Brain pericyte (primary cell): Measurements from ENCODE around the gene UVRAG.
"Not testable (repeated sequence)": the region's sequence is repeated elsewhere in the genome, so short reads cannot be mapped to it uniquely, and the experiment has no call there.

Source experiments
- DNase-seq: peaks from one replicate; pipeline ENCODE4 v3.0.0-alpha.2; 2012; ENCODE audit warnings: low read depth, low spot score

Gene UVRAG

DNA sequence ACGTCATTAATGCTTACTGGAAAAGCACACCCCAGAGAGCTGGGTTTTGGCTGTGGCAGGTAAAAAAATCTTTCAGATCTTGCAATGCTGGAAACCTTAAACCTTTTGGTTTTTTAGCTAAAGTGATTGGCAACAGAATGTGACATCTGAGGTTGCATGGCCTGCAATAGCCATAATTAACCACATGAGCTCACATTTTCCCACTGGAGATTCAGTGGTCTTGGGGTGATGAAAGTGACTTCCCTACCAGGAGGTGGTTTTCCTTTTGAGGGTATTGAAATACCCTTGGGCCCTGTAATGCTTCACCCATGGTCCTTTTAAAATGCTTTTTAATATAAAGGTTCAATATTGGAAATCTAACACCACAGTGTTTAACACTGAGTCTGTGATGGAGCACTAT, 198.5 kb downstream of the UVRAG start:
- no peak for DNase-seq

DNA sequence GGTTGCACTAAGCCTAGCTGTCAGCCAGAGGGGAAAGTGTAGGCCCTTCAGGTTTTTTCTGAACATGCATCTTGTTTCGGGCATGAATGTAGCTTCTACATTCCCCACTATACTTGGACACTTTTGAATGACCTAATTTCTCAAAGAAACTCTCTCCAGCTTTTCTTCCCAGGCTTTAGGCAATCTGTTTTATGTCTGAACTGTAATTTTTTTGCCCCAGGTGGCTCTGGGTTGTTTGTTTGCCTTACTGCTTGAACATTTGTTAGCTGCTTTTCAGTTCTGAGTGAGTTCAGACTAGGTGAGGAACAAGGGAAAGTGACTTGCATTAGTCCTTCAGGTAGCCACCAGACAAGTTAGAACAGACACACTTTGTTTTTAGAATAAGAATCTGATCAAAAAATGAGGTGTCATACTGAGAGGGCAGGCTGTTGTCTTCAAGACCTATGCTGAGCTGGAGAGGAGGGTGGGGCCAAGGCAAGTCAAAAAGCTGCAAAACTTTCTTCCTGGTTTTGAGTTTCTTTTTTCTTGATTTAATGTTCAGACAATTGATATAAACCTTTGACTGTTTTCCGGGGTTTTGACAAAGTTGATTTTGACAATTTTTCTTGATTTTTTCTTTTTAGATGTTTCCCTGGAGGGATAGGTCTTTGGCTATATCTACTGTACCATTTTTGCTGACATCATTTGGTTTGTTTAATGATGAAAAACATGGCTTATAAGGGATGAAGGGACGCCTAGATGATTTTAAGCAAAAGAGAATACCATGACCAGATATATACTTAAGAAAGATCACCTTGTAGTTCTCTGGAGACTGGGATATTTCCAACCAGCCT, 208.4 kb downstream of the UVRAG start:
- DNase-seq = no peak

DNA sequence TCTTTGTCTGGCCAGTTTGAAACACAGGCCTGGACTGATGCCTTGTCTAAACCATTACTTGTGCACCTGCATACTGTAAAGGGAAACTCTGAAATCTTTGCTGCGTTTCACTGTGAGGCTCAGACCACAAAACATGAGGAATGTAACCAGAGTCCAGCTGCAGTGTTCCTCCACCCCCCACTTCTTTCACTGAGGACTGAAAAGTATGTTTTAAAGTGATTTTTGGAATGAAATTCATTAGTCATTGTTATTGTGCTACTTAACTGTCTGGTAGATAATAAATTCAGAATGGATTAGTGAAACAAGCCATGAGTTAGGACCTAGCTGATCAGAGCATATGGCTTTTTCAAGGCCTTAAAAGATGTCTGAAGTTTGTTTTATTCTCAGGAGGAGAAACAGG, 210.1 kb downstream of the UVRAG start:
- DNase-seq = no peak

DNA sequence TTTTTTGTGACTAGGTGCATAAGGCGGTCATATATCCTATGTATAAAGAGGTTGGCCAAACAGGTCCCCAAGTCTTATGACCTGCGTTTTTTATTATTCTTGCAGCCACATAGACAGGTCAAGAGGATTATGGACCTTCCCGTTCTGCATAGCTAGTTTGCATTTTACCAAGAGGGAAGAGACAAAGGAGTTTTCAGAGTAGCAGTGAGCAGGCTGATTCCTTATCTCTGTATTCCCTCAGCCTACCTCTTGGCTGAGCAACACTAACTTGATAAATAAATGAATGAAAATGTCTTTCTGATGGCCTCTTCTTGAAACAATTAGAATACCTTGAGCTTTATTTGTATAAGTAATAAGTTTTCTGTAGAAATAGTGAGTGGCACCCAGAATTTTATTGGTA, 210.8 kb downstream of the UVRAG start:
- DNase-seq = no peak

DNA sequence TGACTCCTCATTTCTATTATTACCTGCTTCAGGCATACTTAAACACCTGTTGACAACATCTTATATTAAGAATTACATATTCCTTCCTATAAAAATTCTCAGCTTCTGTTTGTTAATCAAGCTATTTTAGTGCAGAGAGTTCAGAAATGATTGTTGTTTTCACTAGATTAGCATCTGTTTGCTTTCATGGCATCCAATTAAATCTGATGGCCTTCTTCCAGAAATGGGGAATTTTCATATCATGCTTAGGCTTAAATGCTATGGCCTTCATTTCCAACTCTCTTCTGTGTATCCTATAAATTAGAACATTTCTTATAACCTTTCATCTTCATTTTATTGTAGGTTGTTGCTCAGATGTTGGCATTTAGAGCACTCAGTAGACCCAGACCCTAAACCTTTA, 211.3 kb downstream of the UVRAG start:
- no peak for DNase-seq

DNA sequence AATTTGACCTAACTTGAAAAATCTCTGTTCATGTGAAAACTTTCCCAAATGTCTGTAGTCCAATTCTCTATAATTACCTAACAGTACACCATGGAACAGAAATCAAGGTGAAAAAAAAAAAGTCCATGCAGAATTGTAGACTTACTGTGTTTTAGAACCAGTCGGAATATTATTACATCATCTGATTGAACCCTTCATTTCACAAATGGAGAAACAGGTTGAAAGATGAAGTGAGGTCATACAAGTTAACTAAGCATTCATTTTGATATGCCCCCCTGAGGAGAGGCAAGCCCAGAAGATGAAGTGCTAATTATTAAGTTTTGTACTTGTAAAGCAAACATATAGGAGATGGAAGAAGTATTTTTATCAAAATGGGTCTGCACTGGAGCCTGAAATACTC, 211.9 kb downstream of the UVRAG start:
- no peak for DNase-seq

DNA sequence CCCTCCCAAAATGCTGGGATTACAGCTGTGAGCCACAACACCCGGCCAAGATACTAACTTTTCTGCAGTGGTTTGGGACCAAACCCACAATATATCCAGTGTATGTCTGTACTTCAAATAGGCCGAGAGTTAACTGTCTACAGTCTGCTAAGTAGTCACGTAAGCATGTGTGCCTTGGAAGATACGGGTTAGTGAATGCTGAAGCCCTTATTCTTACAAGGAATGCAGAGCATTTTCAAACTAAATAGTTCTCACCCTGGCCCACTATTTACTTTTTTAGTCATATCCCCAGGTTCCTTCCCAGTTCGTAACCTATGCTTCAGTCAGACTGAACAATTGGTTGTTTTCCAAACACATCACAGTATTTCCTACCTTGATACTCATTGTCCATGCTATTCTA, 215.3 kb downstream of the UVRAG start:
- DNase-seq = peak; percentile 57

DNA sequence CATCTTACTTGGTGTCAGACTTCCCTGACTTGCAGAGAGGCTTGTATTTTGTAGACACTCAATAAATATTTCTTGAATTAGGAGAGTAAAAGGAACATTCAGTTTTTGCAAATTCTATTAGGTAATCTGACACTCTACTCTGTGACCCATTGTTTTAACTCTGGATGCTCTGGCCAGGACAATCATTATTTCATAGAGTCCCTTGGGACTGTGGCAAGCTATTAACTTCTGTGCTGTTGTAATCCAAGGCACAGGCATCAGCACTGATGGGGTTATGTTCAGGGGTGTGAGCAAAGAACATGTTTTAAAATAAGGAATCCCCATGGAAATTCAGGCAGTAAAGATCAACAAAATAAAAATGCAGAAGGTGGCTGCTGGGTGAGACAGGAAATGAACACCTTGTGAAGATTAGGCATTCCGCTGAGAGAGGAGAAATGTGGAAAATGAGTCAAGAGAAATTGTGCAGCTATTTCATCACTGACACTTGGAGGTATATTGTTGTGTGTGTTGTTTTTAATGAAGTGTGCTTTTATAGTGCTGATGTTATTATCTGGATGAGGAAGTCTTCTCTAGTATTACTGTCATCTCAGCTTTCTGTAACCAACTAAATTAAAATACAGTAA, 216.1 kb downstream of the UVRAG start:
- no peak for DNase-seq

DNA sequence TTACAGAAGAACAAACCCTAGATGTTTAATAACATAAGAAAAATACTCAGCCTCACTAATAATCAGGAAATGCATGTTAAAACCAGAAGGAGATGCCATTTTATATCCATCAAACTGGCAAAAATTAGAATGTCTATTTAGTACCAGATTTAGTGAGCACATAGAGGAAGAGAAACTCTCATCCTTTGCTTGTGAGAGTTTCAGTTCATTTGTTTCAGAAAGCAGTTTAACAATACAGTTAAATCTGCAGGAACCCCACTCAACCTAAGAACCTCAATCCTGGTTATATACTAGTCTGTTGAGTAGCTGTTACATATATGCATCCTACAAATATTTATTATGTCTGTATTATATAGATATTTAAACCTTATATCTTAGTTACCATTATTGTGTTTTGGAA, 218.7 kb downstream of the UVRAG start:
- no peak for DNase-seq

DNA sequence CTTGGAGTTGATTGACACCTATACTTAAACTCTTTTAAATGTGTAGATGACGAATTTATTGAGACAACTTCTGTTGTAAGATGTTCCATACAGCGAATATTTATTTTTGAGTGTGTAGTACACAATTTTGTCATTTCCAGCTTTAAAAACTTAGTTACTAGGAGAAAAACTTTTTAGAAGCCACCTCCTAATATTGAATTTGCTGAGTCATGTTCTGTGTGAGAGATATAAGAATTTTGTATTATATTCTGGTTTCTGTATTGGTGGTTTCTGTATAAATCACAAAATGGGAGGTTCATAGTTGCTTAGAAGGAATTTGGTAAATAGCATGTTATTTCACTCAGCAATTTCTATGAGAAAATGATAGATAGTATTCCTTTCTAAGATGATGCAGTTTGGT, 220.0 kb downstream of the UVRAG start:
- DNase-seq = no peak

DNA sequence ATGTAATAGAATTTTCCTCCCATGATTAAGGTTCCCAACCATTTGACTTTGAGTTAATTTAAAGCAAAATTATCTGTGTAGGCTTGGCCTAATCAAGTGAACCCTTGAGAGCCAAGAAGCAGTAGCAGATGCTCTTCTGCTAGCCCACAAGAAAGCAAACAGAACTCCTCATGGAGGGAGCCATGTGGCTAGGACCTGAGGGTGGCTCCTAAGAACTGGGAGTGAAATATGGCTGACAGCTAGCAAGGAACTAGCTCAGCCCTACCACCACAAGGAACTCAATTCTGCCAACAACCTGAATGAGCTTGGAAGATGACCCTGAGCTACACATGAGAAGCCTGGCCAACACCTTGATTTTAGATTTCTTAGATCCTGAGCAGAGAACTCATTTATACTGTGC, 223.6 kb downstream of the UVRAG start:
- DNase-seq = no peak

DNA sequence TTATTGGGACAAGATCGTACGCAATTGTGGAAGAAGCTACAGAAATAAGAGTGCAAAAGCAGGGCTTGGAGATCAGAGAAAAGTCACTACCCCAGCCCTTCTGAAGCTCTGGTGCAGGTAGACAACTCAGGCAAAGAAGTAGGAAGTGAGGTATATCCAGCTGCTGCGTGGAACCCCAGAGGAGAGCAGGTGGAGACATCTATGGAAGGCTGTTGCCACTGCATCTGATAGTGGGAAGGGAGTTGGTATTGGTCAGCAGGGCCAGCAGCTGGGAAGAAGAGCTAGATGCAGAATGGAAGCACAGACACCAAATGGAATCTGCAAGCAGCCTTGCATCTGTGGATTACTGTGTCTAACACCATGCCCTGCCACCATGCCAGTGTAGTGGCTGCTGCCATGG, 226.2 kb downstream of the UVRAG start:
- no peak for DNase-seq

DNA sequence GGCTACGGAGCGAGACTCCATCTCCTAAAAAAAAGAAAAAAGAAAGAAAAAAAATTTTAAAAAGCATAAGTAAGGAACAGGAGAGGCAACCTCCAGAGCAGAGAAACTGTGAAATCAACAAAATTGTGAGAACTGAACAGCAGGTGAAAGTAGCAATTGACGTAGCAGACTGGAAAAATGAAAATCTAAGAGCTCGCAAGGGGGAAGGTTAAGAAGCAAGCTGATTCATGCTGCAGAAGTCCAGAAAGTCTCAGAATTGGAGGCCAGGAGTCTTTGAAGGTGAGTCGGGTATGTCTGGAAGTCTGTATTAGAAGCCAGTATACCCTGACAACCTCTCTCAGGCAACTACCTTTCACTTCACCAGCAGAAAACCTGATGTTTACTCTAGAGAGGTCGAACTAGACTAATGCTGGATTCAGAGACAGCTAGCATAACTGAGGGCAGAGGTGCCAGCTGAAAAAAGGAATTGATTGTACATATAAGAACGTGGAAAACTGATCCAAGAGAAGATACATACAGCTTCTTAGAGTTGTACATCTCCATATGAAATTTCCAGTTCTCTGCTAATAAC, 229.8 kb downstream of the UVRAG start:
- DNase-seq = no peak

DNA sequence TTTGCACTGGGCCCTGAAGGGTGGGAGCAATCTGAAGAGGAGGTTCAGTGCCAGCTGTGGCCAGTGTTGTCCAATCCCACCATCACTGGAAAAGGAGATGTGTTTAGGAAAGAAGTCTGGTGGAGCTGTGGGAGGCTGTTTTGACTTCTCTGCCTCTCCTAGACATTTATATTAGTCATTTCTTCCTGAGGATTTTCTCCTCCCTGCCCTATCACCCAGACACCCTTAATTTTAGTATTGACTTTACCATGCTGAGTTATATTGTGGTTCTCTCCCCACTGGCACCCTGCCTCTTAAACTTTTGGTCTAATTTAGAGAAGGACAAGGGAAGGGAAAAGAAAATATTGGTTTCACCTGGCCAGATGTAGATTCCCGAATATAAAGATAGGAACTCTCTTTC, 232.2 kb downstream of the UVRAG start:
- no peak for DNase-seq

DNA sequence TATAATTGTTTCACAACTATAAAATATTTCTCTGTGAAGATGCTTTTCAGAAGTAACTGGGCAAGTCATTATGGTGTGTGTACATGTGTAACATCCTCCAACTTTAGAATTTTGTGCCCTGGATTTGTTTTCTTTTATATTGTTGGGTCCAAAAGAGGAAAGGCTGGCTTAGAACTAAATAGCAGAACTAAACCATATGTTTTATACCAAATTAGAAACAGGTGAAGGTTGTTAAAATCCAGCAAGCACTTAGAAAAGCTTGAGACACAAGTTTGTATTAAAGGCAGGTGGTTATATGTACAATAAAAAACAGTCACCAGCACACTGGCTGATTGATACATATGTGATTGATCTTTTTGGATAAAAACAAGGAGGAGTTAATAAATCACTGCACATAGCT, 232.8 kb downstream of the UVRAG start:
- DNase-seq = no peak

DNA sequence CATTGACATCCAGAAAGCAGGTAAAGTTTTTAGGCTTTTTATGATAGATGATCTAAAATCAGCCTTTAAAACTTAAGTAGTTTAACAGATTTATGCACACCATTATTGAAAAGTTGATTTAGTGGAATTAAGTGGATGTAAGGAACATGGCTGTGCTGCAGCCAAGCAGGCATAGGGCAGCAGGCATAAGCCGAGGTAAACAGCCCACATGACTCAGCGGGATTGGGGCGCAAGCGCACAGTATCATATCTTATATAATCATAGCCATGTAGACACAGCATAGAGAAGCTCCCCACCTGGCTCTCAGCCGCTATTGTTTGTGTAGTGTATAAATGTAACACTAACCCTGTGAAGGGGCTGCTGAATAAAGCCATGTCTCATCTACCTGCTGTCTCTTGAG, 233.8 kb downstream of the UVRAG start:
- no peak for DNase-seq

DNA sequence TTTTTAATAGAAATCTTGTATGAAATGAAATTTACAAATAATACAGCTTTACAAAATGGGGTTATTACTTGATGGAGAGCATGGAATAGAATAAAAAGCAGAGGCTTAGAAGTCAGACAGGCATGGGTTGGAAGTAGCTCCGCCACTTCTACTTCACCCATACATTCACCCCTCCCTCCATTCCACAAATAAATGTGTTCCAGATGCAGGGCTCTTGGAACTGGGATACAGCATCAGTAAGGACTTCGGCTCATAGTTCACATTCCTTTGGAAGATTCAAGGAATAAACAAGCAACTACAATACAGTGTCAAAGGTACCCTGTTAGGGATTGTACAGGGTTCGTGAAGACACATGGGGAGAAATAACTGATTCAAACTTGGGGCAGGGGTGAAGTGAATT, 234.5 kb downstream of the UVRAG start:
- DNase-seq = no peak

DNA sequence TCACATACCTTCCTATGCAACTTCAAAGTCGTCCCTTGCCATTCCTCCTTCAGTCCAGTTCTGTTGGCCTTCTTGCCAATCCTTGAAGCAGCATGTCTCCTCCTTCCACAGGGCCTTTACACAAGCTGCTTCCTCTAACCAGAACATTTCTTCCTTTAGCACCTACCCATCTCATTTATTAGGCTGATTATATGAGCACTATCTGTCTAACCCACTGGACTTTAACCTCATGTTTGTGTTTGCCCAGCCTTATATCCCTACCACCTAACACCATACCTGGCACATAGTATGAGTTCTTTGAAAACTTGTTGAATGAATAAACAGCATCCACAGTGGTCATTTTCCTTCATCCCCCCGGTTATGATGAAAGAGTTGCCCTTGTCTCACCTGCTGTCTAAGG, 236.9 kb downstream of the UVRAG start:
- DNase-seq = no peak

DNA sequence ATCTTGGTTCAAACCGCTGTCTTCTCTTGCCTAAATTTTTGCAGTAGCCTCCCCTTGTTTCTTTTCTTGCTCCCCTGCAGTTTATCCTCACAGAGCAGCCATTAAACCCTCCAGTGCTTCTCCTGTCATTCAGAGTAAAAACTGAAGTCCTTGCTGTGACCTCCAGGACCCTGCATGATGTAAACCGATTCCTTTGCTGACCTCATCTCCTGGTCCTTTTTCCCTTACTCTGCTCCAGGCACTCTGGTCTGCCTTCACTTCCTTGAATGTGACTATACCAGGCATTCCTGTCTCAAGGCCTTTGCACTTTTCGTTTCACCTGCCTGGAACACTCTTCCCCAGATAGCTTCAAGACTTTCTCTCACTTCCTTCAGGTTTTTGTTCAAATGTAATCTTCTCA, 239.3 kb downstream of the UVRAG start:
- DNase-seq = no peak

DNA sequence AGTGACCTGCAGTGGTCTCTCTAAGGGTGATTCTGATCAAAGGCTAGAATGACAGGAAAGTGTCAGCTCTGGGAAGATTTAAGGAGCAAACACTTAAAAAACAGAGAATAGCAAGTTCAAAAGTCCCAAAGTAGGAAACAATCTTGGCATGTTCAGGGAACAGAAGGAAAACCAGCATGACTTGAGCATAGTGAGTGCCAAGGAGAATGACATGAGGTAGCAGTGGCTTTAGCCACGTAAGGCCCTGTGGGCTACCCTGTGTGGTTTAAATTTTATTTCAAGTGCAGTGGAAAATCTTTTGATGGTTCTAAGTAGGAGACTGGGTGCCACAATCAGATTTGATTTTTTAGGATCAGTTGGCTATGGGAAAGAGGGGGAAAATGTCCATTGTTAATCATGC, 241.9 kb downstream of the UVRAG start:
- no peak for DNase-seq

DNA sequence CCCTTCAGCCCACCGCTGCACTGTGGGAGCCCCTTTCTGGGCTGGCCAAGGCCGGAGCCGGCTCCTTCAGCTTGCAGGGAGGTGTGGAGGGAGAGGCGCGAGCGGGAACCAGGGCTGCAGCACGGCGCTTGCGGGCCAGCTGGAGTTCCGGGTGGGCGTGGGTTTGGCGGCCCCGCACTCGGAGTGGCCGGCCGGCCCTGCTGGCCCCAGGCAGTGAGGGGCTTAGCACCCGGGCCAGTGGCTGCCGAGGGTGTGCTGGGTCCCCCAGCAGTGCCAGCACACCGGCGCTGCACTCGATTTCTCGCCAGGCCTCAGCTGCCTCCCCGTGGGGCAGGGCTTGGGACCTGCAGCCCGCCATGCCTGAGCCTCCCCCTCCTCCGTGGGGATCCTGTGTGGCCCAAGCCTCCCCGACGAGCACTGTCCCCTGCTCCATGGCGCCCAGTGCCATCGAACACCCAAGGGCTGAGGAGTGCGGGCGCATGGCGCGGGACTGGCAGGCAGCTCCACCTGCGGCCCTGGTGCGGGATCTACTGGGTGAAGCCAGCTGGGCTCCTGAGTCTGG, 245.5 kb downstream of the UVRAG start:
- DNase-seq = not testable (repeated sequence)

DNA sequence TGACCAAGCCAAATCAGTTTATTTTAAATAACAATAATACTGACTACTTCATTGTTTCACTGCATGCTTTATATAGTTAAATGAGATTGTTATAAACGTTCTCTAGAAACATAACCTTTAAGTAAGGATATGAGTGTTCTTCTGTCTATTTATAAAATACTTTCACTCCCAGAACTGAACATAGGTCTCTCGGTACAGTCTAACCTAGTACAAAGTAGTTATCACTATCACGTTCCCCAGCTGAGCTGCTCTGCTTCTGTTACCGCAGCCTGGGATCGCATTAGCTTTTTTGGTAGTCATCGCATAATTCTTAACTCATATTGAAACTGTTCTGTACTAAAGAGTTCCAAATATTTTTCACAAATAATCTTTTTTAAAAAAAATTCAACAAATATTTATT, 247.7 kb downstream of the UVRAG start:
- DNase-seq = no peak

DNA sequence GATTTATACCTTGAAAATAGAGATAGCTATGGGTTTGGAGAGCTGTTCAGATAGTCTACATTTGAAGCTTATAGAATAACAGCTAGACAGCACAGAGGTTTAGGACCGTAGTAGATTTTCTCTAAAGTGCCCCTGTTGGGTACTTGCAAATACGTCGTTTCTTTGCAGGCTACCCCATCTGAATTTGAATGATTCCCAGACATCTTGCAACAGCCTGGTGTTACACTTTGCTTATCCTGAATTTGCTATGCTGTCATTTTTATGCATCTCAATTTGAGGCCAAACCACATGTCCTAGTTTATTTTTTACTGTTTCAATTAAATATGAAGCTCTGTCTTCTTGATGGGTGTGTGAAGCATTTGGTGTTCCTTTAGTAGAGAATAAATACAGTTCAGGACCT, 249.2 kb downstream of the UVRAG start:
- DNase-seq = no peak
